Endothelial cell of hepatic sinusoid (primary cell): Measurements from ENCODE around the gene SMIM30.

Experiments used
- in situ Hi-C: cut with HindIII; loops from 2 replicates; pipeline ENCODE4 v1.10.0; 2017; ENCODE audit warnings: low sequenced_read_pairs

The SMIM30 gene

GRCh38 chr7:113109718-113110117, 8.6 kb downstream of the SMIM30 start:
- in situ Hi-C loops: no loop called here

GRCh38 chr7:113100121-113100603, 18.2 kb downstream of the SMIM30 start:
- in situ Hi-C loops: no loop called here

GRCh38 chr7:113099284-113099919, 19.0 kb downstream of the SMIM30 start:
- in situ Hi-C loops: no loop called here

DNA sequence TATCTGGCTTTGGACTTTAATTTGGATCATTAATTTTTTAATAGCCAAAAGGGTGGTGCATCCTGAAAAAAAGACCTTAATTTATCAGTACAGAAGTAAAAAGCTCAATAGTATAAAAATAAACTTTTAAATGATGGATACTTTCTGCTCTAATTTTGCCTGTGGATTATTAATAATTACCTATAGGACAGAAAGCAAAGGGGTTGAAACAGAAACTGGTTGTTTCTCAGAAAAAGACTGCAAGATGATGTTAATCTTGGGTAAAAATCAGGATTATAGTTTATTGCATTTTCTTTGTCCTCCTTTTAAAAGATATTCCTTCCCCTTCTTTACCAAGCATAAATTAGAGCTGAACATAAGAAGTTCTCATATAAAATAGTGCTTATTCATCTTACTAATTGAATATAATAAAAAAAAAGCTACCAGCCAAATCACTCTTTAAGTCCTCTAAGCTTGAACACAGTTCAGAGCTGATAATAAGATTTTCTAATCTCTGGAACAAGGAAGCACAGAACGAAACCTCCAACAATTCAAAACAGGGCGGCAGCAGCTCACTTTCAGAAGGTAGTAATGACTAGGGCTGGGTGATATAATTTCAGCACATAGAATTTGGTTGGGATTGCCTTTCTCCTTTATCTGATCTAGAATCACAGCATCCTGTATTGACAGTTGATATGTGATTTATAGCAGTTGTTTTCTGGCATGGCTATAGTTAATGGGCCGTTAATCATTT, 23.7 kb downstream of the SMIM30 start:
- in situ Hi-C loops: no loop called here

- in situ Hi-C loops: no loop called here
Measured at GRCh38 chr7:113093561-113093960, 24.8 kb downstream of the SMIM30 start.

- in situ Hi-C loops: no loop called here
Measured at GRCh38 chr7:113092762-113093161, 25.6 kb downstream of the SMIM30 start.

GRCh38 chr7:113087071-113087998, 31.0 kb downstream of the SMIM30 start:
- in situ Hi-C loops: no loop called here

DNA sequence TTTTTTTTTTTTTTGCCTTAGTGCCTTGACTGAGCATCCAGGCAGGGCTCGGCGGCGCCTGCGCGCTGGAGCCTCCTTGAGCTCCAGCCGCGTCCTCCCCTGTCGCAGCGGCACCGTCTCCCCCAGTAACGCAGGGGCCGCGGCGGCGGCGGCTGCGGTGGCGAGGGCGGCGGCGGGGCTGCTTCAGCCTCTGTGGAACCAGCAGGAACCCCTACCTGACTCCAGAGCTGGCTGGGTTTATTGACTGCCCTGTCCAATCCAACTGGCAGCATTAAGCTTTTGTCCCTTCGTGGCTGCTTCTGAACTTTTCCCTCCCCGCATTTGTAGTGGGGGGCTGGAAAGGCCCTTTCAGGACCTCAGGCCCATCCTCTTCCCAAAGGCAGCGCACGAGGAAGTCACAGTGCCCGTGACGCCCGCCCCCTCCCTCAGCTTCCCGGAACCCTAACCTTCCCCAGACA, 31.9 kb downstream of the SMIM30 start, which contains the start of gene GPR85:
Gene GPR85 (minus strand): TSS at position 397 of the 458 bp plus-strand sequence. CDS start 2,106 bp downstream, outside the sequence.
- in situ Hi-C loops: no loop called here

GRCh38 chr7:113085781-113086390, 32.5 kb downstream of the SMIM30 start:
- in situ Hi-C loops: no loop called here

- in situ Hi-C loops: no loop called here
Measured at GRCh38 chr7:113084496-113085172, 33.7 kb downstream of the SMIM30 start.

DNA sequence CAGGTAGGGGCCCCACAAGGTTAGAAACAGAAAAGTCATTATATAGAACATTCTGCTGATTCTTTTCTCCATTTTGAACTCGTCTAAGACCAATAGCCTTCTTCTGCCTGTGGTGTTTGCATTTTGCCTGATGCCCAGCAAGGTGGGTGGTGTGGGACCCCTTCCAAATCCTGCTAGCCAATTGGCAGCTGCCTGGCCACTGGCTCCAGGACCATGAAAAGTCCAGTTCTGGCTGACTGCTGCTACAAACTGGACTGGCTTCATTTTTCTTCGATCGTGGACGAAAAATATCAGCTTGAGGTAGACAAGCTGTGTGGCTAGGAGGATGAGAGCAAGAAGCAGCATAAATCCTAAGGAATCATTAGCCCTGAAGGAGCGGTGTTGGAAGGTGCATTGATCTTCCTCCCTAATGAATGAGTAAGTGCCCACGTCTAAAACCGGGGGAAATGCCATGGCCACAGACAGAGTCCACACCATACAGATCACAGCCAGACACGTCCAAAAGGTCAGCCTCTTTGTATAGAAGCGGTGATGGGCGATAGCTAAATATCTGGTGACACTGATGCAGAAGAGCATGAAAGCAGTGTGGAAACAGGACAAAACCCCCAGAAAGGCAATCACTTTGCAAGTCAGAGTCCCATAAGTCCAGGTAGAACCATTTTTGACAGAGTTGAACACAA, 34.4 kb downstream of the SMIM30 start:
- in situ Hi-C loops: no loop called here

DNA sequence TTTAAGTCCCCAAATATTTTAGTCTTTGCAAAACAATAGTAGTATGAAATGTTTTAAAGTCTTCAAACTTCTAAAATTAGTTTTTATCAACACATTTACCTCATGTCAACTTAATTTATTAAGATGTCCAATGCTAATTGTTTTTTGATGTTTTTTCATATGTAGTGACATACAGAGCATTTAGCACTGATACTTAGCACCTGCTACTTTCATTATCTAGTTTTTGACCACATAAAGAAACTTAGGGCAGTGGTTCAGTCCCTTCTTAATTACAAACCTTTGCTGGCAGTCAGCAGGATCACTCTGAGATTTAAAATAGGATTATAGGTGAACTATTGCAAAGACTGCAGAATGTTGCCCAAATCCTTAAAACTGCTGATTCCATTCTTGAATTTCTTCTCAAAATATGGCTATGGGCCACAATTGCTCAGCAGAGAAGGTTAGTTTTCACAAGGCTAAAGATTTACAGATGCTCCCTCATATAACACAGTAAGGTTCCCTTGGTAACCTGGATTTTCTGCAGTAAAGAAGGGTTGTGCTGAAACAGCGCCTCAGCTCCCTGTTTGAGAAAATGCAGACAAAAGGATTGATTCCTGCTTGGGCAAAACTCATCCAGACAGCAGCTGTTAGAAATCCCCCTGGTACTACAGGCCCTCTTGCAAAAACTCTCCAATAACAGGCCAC, 35.1 kb downstream of the SMIM30 start:
- in situ Hi-C loops: no loop called here

DNA sequence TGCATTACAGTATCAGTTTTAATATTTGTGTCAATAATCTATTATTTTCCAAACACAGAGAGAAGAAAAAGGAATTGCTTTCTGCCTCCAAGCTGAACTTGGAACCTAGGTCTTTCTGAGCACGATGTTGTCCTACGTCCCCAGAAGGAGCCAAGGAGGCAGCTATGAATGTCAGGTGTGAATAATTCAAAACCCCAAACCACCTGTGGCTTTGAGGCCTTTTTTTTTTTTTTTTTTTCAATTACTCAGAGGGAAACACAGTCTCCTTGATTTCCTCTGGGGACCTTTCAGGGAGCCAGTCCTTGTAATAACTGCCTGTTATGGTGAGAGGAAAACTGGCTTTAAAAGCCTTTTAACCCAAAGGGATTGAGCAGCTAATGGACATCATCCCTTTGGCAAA, 40.0 kb downstream of the SMIM30 start:
- in situ Hi-C loops: no loop called here

- in situ Hi-C loops: no loop called here
Measured at GRCh38 chr7:113076703-113077102, 41.7 kb downstream of the SMIM30 start.

DNA sequence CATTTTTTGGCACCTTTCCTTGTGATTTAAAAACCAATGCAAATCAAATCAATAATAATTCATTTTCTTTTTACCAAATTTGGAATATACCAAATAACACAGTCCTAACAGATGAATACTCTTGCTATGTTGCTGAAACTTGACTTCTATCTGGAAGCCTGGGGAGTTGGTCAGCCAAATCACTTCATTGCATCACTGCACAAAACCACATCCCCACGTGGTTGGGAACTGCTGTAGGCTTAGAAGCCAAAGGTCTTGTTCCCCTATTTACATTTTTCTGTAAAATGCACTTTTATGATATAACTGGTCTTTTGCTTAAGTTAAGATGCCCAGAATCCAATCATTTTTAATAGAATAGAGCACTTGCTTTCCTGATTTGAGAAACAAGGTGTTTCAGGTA, 46.9 kb downstream of the SMIM30 start:
- in situ Hi-C loops: no loop called here
